Upper lobe of left lung (tissue), 4 donors: ENCODE results near the gene CDCA5.

Experiments used
- EP300 ChIP-seq, 4 donors: sonication (generic); formaldehyde crosslinking; IDR thresholded peaks; one replicate each; pipeline ENCODE4 v1.5.1; 2017; ENCODE audit warnings: antibody characterized with exemption in 4 of 4, control low read depth in 2 of 4
- POLR2A ChIP-seq, 4 donors: fragments of 450-650 bp; IDR thresholded peaks; one replicate each; pipeline ENCODE4 v1.5.1; 2016 to 2017; ENCODE audit warnings: antibody characterized with exemption in 4 of 4, mild to moderate bottlenecking in 2 of 4
- POLR2AphosphoS5 ChIP-seq, 2 donors: sonication (generic); formaldehyde crosslinking; IDR thresholded peaks; one replicate each; pipeline ENCODE4 v1.5.1; 2017; ENCODE audit warnings: antibody characterized with exemption in 2 of 2
- TF ChIP-seq, protein P1 (sequence below), 6 experiments: fragments of 450-650 bp in 4 of 6; fragments of 200-600 bp in 2 of 6; sonication (generic) in 2 of 6; IDR thresholded peaks; one replicate each; pipeline ENCODE4 v1.5.1; 2016 to 2019; ENCODE audit warnings: antibody characterized with exemption in 6 of 6

DNA sequence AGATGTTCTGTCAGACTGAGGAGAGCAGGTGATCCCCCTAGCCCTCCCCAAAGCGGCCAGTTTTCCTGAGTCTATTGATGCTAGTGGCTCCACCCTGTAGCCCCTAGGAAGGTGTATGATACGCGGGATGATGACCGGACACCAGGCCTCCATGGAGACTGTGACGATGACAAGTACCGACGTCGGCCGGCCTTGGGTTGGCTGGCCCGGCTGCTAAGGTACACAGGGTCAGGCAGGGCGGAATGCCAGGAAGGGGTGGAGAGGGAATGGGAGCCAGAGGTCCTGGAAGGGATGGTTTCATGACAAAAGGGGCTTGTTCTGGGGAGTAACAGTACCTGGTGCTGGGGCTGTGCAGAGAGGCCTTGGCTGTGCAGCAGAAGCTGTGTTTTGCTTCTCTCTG, 3.4 kb upstream of the CDCA5 start:
- TF ChIP-seq POLR2A (IDR thresholded peaks at IDR 0.05): no peak
- TF ChIP-seq, protein P1, sequence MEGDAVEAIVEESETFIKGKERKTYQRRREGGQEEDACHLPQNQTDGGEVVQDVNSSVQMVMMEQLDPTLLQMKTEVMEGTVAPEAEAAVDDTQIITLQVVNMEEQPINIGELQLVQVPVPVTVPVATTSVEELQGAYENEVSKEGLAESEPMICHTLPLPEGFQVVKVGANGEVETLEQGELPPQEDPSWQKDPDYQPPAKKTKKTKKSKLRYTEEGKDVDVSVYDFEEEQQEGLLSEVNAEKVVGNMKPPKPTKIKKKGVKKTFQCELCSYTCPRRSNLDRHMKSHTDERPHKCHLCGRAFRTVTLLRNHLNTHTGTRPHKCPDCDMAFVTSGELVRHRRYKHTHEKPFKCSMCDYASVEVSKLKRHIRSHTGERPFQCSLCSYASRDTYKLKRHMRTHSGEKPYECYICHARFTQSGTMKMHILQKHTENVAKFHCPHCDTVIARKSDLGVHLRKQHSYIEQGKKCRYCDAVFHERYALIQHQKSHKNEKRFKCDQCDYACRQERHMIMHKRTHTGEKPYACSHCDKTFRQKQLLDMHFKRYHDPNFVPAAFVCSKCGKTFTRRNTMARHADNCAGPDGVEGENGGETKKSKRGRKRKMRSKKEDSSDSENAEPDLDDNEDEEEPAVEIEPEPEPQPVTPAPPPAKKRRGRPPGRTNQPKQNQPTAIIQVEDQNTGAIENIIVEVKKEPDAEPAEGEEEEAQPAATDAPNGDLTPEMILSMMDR (IDR thresholded peaks at IDR 0.05): no peak
- TF ChIP-seq POLR2AphosphoS5 (IDR thresholded peaks at IDR 0.05): no peak
- TF ChIP-seq EP300 (IDR thresholded peaks at IDR 0.05): no peak
